HepG2 (cell line): ENCODE measurements around the gene SYTL2. TPM values are rescaled to one million over a fixed set of nuclear protein-coding genes. Genes with fewer than 3 reads are reported as not detected.

Experiments used
- ATF1 ChIP-seq: IDR thresholded peaks from 2 replicates; pipeline ENCODE4 v1.6.1; 2016; ENCODE audit warnings: mild to moderate bottlenecking, control low read depth
- ERF ChIP-seq: IDR thresholded peaks from 2 replicates; pipeline ENCODE4 v1.6.1; 2018; ENCODE audit warnings: missing biosample characterization, missing genetic modification reagents
- NFYB ChIP-seq: sonication (generic); formaldehyde crosslinking; IDR thresholded peaks from 2 replicates; pipeline ENCODE4 v1.4.0; 2020; ENCODE audit warnings: missing genetic modification reagents
- PHF5A ChIP-seq: IDR thresholded peaks from one replicate; pipeline ENCODE4 v1.6.1; 2018; ENCODE audit warnings: low read depth, missing genetic modification reagents; ENCODE audit not compliant: unreplicated experiment
- PITX1 ChIP-seq: sonication (generic); formaldehyde crosslinking; IDR thresholded peaks from 2 replicates; pipeline ENCODE4 v1.5.1; 2020; ENCODE audit warnings: mild to moderate bottlenecking, missing genetic modification reagents
- PRDM4 ChIP-seq: sonication (generic); formaldehyde crosslinking; IDR thresholded peaks from 2 replicates; pipeline ENCODE4 v1.9.0; 2021; ENCODE audit warnings: missing genetic modification reagents, borderline replicate concordance
- SETDB1 ChIP-seq: sonication (generic); formaldehyde crosslinking; IDR thresholded peaks from 2 replicates; pipeline ENCODE4 v1.5.1; 2020; ENCODE audit warnings: missing genetic modification reagents, mild to moderate bottlenecking, borderline replicate concordance
- SMAD1 ChIP-seq: sonication (generic); formaldehyde crosslinking; IDR thresholded peaks from 2 replicates; pipeline ENCODE4 v1.4.0; 2020; ENCODE audit warnings: missing genetic modification reagents, low read depth, mild to moderate bottlenecking, borderline replicate concordance
- SPEN ChIP-seq: sonication (generic); formaldehyde crosslinking; IDR thresholded peaks from 2 replicates; pipeline ENCODE4 v1.5.1; 2020; ENCODE audit warnings: low read depth, mild to moderate bottlenecking, missing genetic modification reagents
- SRSF4 ChIP-seq: fragments of 200-400 bp; formaldehyde crosslinking; IDR thresholded peaks from one replicate; pipeline ENCODE4 v1.6.1; 2018; ENCODE audit warnings: mild to moderate bottlenecking, low read depth, low read length, moderate library complexity; ENCODE audit not compliant: poor library complexity, severe bottlenecking
- TRIM24 ChIP-seq: sonication (generic); formaldehyde crosslinking; IDR thresholded peaks from 2 replicates; pipeline ENCODE4 v1.8.0; 2022; ENCODE audit warnings: mild to moderate bottlenecking, missing genetic modification reagents
- ZFP90 ChIP-seq: sonication (generic); formaldehyde crosslinking; IDR thresholded peaks from 2 replicates; pipeline ENCODE4 v1.8.0; 2022; ENCODE audit warnings: missing genetic modification reagents, mild to moderate bottlenecking, inconsistent platforms, borderline replicate concordance
- ZNF12 ChIP-seq: sonication (generic); formaldehyde crosslinking; IDR thresholded peaks from 2 replicates; pipeline ENCODE4 v1.5.0; 2020; ENCODE audit warnings: missing genetic modification reagents
- ZNF205 ChIP-seq: IDR thresholded peaks from 2 replicates; pipeline ENCODE4 v1.6.1; 2018; ENCODE audit warnings: missing biosample characterization, missing genetic modification reagents
- ZNF333 ChIP-seq: sonication (generic); formaldehyde crosslinking; IDR thresholded peaks from 2 replicates; pipeline ENCODE4 v1.4.0; 2020; ENCODE audit warnings: mild to moderate bottlenecking, missing genetic modification reagents, borderline replicate concordance
- ZNF431 ChIP-seq: sonication (generic); formaldehyde crosslinking; IDR thresholded peaks from 2 replicates; pipeline ENCODE4 v1.9.0; 2022; ENCODE audit warnings: missing genetic modification reagents, low read depth, mild to moderate bottlenecking, borderline replicate concordance
- ZNF629 ChIP-seq: sonication (generic); formaldehyde crosslinking; conservative IDR thresholded peaks from 2 replicates; pipeline ENCODE4 v1.5.0; 2020; ENCODE audit warnings: missing genetic modification reagents
- ZNF672 ChIP-seq: sonication (generic); formaldehyde crosslinking; IDR thresholded peaks from 2 replicates; pipeline ENCODE4 v1.8.1; 2022; ENCODE audit warnings: missing genetic modification reagents
- ZNF766 ChIP-seq: sonication (generic); formaldehyde crosslinking; IDR thresholded peaks from 2 replicates; pipeline ENCODE4 v1.5.0; 2020; ENCODE audit warnings: missing genetic modification reagents, borderline replicate concordance
- polyA plus RNA-seq, 8 experiments: library from polyadenylated mRNA; depleted of rRNA in 3 of 8; stranded (reverse) in 7 of 8; unstranded in 1 of 8; fragments of >200 nt; fragmentation: Illumina TruSeq in 4 of 8; extraction: Trizol in 4 of 8; gene quantifications; 2 replicates each; pipeline versions ENCODE4 v1.2.1 to v1.2.3, GENCODE V29; 2011 to 2016; ENCODE audit warnings: low read depth in 4 of 8, missing spikeins in 1 of 8, mixed read lengths in 1 of 8; ENCODE audit not compliant: insufficient read depth in 1 of 8
- total RNA-seq, 5 experiments: library from RNA; depleted of rRNA; stranded (reverse); fragments of >200 nt; fragmentation: Illumina TruSeq; extraction: Trizol; gene quantifications; 2 replicates each; pipeline ENCODE4 v1.2.3, GENCODE V29; 2016; ENCODE audit warnings: low read depth in 1 of 5
- TF ChIP-seq, protein P1 (sequence below): sonication (generic); formaldehyde crosslinking; IDR thresholded peaks from 2 replicates; pipeline ENCODE4 v1.8.1; 2023; ENCODE audit warnings: missing genetic modification reagents, mild to moderate bottlenecking, borderline replicate concordance
- TF ChIP-seq, protein P2 (sequence below): sonication (generic); formaldehyde crosslinking; IDR thresholded peaks from 2 replicates; pipeline ENCODE4 v1.4.0; 2020; ENCODE audit warnings: low read depth, missing genetic modification reagents
- TF ChIP-seq, protein P3 (sequence below): IDR thresholded peaks from 2 replicates; pipeline ENCODE4 v1.6.1; 2016; ENCODE audit warnings: low read depth, borderline replicate concordance

The SYTL2 gene
- total and polyA plus RNA-seq, 2 of the 13 experiments (the other 11 are each of a cell fraction or from before 2014, with no cell fraction given) = 0.77 to 0.90 TPM

DNA sequence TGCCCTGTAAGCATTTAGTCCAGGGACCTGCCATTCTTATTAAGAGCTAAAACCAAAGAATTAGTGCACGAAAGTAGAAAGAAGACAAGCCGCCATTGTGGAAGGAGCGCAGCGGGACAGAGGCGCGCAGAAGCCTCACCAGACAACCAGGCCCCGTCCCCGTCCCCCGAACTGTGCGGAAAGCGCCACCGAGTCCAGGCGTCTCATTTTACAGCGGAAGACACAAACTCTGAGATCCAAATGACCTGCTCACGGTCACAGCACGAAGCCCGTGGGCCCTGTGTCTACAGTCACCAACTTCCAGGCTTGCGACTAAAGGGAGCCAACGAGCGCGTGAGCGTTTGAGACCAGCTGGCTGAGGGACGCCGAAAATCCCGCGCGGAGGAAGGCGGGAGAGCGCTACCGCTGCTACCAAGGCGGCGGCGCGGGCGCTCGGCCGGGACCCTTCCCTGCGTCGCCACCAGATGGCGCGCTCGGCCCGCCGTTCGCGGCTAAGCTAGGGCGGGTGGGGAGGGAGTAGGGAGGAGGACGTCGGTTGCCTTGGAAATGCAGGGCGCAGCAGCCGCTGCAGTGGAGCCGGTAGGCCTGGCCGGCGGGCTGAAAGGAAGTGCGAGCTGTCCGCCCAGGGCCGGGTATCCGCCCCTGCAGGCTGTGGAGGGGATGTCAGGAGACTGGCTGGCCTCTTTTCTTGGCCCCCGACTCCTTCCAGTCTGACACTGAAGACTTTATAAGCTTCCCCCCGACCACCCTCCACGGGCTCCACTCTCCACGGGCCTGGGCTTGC, 43.8 kb upstream of the SYTL2 start (continued):
- TF ChIP-seq, protein P1, sequence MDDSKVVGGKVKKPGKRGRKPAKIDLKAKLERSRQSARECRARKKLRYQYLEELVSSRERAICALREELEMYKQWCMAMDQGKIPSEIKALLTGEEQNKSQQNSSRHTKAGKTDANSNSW (CRISPR knock-in tag) = peak; percentile 87; the same call in 1 of the 2 replicates
- TF ChIP-seq ERF = peak; percentile 93
- TF ChIP-seq SPEN (CRISPR knock-in tag) = peak; percentile 80
- TF ChIP-seq PHF5A (CRISPR knock-in tag) = peak; percentile 89
- no peak for TF ChIP-seq ZNF12
- peak; percentile 58; the same call in 1 of the 2 replicates for TF ChIP-seq ZNF431 (CRISPR knock-in tag)
- no peak for TF ChIP-seq SRSF4
- TF ChIP-seq ATF1 (CRISPR knock-in tag) = no peak
- TF ChIP-seq SETDB1 = no peak
- TF ChIP-seq, protein P2, sequence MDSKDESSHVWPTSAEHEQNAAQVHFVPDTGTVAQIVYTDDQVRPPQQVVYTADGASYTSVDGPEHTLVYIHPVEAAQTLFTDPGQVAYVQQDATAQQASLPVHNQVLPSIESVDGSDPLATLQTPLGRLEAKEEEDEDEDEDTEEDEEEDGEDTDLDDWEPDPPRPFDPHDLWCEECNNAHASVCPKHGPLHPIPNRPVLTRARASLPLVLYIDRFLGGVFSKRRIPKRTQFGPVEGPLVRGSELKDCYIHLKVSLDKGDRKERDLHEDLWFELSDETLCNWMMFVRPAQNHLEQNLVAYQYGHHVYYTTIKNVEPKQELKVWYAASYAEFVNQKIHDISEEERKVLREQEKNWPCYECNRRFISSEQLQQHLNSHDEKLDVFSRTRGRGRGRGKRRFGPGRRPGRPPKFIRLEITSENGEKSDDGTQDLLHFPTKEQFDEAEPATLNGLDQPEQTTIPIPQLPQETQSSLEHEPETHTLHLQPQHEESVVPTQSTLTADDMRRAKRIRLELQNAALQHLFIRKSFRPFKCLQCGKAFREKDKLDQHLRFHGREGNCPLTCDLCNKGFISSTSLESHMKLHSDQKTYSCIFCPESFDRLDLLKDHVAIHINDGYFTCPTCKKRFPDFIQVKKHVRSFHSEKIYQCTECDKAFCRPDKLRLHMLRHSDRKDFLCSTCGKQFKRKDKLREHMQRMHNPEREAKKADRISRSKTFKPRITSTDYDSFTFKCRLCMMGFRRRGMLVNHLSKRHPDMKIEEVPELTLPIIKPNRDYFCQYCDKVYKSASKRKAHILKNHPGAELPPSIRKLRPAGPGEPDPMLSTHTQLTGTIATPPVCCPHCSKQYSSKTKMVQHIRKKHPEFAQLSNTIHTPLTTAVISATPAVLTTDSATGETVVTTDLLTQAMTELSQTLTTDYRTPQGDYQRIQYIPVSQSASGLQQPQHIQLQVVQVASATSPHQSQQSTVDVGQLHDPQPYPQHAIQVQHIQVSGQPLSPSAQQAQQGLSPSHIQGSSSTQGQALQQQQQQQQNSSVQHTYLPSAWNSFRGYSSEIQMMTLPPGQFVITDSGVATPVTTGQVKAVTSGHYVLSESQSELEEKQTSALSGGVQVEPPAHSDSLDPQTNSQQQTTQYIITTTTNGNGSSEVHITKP (CRISPR knock-in tag) = no peak; the same call in 1 of the 2 replicates
- TF ChIP-seq ZNF333 = peak; percentile 61; the same call in 1 of the 2 replicates
- TF ChIP-seq ZFP90 (CRISPR knock-in tag) = peak; percentile 64; the same call in 1 of the 2 replicates
- peak; percentile 82; the same call in 1 of the 2 replicates for TF ChIP-seq ZNF205 (CRISPR knock-in tag)
- no peak for TF ChIP-seq ZNF672
- peak; percentile 86 for TF ChIP-seq PITX1
- TF ChIP-seq TRIM24 (CRISPR knock-in tag) = no peak
- TF ChIP-seq ZNF766 (CRISPR knock-in tag) = peak; percentile 90; the same call in 1 of the 2 replicates
- TF ChIP-seq PRDM4 = no peak
- TF ChIP-seq, protein P3, sequence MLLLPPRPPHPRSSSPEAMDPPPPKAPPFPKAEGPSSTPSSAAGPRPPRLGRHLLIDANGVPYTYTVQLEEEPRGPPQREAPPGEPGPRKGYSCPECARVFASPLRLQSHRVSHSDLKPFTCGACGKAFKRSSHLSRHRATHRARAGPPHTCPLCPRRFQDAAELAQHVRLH (CRISPR knock-in tag) = peak; percentile 89; the same call in 1 of the 2 replicates
- no peak for TF ChIP-seq ZNF629
- peak; percentile 96; the same call in 1 of the 2 replicates for TF ChIP-seq SMAD1
- TF ChIP-seq NFYB = no peak
